GM18511 (cell line): ENCODE data around the gene PLEKHF1.

ENCODE experiments used
- ATAC-seq: cut with Tn5 transposase; IDR thresholded peaks from one replicate; pipeline ENCODE4 v1.9.1; 2021; ENCODE audit warnings: mild to moderate bottlenecking, moderate library complexity; ENCODE audit not compliant: unreplicated experiment

The PLEKHF1 gene

DNA sequence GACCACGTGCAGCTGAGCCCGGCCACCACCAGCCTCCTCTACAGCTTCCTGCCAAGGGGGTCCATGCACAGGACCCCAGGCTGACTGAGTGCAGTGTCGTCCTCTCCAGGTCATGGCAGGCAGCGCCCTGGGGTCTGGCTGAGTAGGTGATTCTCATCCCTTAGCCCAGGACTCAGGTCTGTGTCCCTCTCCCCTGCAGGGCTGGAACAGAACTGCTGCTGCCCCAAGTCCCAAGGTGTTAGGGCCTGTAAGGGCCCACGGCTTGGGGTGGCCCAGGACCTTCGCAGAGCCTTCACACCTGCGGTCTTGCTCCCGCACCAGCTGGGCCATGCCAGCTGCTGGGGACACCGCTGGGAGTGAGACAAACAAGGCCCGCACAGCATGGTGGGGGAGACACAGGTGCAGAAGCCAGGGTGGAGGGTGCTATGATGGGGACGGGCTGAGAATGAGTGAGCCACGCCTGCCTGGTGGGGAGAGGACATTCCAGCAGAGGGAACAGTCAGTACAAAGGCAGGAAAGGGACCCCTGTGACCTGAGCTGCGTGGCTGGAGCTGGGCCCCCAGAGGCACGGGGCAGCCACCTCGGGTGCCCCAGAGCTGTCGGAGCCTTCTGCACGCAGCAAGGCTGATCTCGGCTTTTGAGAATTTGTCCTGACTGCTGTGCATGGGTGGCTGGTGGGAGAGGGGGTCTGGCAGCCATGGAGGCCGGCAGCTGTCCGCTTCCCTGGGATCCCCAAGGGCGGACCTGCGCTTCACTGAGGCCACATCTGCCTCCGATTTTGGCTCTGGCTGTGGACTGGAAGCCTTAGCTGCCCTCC, 11.9 kb downstream of the PLEKHF1 start:
- no peak for ATAC-seq

DNA sequence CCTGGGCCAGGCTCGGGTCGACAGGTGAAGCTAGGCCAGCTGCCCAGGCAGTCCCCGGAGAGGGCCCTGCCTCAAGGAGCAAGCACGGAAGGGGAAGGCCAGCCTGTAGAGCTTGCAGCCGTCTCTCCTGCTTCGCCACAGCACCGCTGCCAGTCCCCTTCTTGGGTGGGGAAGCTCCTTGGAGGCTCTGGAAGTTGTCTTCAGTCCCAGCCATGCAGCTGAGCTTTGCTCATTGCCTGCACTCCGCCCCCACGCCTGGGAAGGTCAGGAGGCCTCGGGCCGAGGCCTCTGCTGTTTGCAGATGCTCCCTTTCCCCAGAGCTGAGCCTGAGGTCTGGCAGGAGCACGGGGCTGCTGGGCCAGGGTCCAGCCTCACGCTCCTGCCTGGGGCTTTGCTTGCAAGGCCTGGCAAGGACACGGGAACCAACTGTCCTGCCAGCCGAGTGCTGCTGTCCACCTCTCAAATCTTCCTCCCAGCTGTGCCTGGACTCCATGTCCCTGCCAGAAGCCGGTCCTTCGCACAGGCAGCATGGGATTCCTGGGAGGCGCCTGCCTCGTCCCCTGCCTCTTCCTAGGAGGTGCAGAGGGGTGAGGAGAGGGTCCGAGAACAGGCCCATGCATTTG, 13.3 kb downstream of the PLEKHF1 start:
- no peak for ATAC-seq

DNA sequence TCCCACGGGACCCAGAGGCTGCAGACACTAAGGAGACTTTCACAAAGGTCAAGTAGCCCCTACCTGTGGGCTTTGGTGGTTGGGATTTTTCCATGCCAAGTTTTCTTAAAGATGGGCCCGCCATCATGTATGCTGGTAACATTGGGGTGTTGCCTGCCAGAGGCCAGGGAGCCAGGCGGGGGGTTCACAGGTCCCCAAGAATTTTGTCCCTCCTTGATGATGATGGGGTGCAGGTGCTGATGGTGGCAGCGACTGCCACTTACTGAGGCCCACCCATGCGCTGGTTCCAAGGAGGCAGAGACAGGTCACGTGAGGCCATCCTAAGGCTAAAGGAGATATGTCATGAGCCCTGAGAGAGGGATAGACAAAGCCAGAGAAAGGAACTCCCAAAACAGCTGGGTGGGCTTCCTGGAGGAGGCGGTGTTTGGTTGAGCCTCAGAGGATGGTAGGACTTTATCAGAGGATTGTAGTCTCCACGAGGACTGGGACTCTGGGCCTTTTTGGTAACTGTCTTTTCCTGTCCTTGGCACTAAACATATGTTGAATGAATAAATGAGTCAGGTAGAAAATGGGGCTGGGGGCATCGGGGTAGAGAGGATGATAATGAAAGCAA, 14.4 kb downstream of the PLEKHF1 start:
- ATAC-seq, result no peak

DNA sequence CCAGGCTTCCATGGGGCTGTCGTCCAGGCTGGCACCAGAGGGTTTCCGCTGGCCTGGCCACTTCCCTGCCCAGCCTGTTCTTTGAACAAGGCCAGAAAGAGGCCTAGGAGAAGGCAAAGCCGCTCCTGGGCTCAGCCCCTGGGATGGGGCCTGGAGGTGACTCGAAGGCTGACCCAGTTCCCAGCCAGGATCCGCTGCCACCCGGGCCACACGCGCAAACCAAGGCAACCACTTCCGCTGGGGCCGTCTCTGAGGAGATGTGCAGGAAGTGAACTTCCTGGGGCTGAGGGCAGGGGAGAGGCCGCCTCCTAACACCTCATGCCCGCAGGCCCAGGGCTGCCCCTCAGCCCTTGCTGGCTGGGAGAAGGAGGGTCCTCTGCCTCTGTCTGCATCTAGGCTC, 15.2 kb downstream of the PLEKHF1 start:
- ATAC-seq, result peak; percentile 91

DNA sequence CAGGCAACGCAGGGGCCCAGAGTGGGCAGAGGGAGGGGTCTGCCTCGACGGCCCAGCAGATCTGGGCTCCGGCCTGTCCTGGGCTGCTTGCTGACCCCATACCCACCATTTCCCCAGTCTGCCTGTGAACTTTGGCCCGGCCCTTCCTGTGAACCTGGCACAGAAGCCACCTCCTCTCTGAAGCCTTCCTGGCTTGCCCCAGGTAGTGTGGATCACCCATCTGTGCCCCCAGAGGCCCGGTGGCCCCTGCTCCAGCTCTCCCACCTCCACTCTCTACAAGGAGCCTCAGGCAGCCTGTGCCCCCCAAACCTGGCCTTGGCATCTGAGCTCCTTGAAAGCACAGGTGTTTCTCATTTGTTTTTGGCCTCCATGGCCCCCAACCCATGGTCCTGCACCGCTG, 15.7 kb downstream of the PLEKHF1 start:
- peak; percentile 5 for ATAC-seq

DNA sequence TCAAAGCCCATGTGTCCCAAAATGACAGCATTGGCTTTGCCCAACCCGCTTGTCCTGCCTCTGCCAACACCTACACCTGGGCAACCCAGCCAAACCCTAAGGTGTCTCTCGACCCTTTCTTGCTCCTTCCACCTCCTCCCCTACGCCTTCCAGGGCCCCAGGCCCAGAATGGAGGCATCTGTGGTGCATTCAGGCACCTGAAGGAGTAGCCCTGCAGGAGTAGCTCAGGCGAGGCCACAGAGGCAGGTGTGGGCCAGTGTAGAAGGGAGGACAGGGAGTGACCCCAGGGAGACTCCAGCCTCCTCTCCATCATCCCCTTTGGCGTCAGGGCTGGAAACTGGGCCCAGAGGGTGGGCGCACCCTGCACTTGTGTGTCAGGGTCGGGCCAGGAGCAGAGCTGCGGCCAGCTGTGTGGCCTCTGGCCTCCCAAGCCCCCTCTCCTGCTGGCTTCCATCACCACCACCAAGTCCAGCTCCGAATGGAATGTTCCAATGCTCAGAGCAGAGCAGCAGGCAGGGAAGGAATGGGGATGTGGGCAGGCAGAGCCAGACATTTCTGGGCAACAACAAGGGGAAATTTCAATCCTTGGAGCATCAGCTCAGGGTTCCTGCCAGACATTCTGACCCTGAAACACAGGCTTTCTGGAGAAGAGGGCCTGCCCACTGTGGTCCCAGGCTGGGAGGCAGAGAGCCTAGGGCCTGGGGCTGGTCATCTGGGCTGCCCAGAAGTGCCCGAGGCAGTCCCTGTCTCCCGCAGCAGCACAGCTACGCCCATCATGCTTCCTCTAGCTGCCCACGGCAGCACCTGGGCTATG, 16.4 kb downstream of the PLEKHF1 start:
- no peak for ATAC-seq

DNA sequence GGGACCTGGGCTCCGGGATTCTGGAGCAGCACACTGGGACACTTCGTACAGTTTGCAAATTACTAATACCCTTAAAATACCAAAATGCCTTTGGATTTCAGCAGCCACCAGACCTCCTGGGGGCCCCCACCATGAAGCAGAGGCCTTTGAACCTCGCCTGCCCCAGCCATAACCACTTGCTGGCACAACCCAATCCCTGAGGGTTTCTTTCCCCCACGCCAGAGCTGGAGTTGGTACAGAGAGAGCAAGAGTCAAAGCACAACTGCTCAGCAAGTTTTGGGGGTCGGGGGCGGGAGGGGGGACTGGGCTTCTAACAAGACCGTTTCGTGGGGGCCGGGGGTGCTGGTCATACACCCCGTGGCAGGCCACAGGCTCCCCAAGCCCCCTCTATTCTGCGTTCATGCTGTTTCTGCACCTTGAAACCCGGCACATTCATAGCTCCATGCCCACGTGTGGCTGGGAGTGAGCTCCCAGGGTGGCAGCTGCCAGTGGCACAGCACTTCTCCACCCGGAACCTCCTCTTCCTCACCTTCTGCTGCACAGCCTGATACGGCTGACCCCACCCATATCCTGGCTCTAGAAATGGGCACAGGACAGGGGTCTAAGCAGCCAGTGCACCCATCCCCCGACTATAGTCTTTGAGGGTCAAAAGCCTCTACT, 17.1 kb downstream of the PLEKHF1 start:
- ATAC-seq, result no peak

DNA sequence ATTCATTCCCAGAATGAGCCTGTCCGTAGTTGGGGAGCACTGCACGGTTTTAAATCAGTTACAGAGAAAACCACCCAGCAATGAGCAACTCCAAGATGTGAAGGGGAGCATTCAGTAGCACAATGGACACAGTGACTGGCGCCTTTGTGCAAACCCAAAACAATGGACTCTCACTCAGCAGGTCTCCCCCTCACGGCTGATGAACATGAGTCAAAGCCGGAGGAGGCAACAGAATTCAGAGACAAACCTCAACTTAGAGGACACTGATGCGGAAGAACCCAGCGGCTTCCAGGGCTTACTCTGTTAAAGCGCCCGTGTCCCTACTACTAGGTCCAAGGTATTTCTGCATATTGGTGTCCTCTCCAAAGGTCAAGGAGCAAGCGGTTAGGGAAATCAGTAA, 17.7 kb downstream of the PLEKHF1 start:
- ATAC-seq, result no peak

DNA sequence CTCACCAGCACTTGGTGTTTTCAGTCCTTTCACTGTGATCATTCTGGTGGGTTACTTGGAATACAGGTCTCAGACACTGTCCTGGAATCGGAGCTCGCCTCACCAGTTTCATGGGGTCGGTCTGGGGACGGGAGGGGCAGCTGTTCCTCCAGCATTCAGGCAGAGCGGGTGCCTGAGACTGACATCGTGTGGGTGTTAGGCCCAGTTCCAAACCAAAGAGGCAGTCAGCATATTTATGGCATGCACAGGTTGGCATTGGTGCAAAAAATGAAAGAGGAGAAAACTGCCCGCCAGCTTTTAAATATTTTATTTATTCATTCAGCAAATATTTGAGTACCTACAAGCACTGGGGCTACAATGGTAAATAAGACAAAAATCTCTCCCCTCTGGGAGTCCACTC, 20.1 kb downstream of the PLEKHF1 start:
- ATAC-seq, result no peak

DNA sequence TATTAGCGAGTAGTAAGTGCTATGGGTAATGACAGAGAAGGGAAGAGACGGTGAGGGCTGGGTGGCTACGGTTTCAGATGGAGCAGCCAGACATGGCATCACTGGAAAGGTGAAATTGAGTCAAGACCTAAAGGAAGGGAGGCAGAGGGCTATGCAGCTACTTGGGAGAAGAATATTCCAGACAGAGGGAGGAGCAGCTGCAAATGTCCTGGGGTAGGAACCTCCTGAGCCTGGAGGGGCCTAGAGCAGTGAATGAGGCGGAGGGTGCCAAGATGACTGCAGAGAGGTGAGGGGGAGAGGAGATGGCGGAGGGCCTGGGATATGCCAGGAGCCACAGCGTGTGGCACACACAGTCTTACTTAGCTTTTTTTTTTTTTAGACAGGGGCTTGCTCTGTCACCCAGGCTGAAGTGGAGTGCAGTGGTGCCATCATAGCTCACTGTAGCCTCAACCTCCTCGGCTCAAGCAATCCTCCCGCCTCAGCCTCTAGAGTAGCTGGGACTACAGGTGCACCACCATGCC, 21.1 kb downstream of the PLEKHF1 start:
- no peak for ATAC-seq

DNA sequence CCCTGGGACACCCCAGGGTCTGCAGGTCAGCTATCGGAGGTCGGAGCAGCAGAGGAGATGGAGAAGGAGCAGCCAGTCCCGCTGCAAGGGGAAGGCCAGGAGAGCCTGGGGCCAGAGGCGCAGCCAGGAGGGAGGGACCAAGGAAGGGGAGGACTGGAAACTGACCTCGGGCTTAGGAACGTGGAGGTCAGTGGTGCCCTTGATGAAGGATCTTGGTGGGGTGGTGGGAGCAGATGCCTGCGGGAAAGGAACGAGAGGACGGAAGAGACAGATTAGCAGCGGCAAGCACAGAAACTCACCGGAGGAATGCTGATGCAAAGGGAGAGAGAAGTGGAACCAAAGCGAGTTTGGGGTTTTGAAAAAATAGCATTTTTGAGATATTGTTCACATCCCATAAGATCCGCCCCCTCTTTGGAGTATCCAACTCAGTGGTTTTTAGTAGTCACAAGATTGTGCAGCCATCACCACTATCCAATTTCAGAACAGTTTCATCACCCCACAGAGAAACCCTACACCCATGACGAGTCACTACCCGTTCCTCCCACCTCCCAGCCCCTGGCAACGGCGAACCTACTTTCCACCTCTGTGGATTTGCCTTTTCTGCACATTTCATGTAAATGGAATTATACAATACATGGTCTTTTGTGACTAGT, 22.1 kb downstream of the PLEKHF1 start:
- ATAC-seq, result no peak

DNA sequence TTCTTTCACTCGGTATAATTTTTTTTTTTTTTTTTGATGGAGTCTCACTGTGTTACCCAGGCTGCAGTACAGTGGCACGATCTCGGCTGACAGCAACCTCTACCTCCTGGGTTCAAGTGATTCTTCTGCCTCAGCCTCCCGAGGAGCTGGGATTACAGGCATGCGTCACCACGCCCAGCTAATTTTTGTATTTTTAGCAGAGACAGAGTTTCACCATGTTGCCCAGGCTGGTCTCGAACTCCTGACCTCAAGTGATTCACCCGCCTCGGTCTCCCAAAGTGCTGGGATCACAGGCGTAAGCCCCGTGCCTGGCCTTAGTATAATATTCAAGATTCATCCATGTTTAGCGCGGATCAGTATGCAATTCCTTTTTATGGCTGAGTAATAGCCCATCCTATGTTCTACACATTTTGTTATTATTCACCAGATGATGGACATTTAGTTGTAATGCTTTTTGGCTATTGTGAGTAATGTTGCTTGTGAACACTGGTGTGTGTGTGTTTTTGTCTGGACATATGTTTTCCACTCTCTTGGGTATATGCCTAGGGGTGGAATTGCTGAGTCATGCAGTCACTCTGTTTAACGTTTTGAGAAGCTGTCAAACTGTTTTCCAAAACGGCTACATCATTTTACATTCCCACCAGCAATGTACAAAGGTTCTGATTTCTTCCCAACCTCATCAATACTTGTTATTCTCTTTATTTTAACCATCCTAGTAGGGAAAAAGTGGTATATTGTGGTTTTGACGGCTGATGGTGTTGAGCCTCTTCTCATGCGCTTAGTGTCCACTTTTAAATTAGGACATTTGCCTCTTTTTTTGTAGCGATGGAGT, 22.9 kb downstream of the PLEKHF1 start:
- no peak for ATAC-seq

DNA sequence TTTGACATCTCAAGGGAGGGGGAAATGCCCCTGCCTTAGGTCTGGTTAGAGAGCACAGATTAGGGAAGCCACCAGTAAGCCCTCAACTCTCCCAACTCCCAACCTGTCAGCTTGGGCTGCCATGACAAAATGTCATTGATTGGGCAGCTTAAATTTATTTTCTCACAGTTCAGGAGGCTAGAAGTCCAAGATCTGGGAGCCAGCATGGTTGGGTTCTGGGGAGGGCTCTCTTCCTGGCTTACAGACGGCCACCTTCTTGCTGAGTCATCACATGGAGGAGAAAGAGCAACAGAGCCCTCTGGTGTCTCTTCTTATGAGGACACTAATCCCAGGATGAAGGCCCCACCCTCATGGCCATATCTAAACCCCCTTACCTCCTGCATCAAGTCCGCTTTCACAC, 25.6 kb downstream of the PLEKHF1 start:
- ATAC-seq, result peak; percentile 59

DNA sequence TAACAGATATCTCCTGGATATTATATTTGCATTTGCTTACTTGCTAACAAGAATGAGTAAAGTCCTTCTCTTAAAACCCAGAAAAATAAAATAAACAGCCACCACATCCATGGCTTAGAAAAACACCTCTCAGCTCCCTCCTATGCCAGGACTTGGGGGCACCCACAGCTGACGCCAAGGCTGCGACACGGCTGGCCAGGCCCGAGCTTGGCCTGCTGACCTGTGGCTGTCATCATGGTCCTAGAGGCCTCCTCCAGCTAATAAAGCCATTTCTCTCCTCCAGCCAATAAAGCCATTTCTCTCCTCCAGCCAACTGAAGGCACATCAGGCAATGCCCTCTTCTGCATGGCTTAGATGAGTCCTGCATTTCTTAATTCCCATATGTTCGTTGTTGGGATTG, 28.9 kb downstream of the PLEKHF1 start:
- no peak for ATAC-seq

DNA sequence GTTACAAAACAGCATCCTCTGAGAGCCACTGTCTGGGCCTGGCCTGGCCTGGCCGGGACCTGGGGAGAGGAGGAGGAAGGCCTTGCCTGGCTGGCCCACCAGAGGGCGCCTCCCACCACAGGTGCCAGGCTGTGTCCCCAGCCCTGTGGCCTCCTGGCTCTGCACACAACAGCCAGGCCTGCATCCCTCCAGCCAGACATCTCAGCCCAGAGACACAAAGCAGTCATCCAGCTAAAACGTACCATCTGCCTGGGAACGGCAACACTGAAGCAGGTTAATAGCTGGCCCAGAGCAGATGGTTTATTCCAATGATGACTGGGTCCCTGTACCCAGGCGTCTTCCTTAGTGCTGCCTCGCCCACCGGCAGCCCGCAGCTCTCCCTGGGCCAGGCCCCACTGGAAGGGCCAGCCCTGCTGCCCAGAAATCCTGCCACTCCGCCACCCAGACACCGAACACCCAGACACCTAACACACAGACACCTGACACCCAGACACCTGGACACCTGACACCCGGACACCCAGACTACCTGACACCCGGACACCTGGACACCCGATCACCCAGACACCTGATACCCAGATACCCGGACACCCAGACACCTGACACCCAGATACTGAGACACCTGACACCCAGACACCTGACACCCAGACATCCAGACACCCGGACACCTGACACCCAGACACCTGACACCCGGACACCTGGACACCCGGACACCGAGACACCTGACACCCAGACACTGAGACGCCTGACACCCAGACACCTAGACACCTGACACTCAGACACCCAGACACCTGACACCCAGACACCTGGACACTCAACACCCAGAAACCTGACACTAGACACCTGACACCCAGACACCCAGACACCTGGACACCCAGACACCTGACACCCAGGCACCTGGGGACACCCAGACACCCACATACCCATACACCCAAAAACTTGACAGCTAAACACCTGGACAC, 29.7 kb downstream of the PLEKHF1 start:
- peak; percentile 98 for ATAC-seq

DNA sequence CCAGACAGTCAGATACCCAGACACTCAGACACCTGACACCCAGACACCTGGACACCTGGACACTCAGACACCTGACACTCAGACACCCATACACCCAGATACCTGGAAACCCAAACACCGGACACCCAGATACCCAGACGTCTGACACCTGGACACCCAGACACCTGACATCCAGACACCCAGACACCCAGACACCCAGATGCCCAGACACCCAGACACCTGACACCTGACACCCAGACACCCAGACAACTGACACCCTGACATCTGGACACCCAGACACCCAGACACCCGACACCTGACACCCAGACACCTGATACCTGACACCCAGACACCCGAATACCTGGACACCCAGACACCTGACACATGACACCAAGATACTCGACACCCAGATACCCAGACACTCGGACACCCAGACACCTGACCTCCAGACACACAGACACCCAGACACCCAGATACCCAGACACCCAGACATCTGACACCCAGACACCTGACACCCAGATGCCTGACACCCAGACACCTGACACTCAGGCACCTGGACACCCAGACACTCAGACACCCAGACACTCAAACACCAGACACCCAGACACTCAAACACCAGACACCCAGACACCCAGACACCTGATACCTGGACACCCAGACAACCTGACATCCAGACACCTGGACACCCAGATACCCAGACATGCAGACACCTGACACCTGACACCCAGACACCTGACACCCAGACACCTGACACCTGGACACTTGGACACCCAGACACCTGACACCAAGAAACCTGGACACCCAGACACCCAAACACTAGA, 30.7 kb downstream of the PLEKHF1 start:
- no peak for ATAC-seq

DNA sequence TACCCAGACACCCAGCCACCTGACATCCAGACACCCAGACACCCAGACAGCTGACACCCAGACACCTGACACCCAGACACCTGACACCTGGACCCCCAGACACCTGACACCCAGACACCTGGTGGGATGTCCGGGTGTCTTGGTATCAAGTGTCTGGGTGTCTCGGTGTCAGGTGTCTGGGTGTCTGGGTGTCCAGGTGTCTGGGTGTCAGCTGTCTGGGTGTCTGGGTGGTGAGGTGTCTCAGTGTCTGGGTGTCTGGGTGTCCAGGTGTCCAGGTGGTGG, 31.2 kb downstream of the PLEKHF1 start:
- no peak for ATAC-seq
